ENCODE measurements around the gene INHA. TPM values are rescaled to one million over a fixed set of nuclear protein-coding genes. Genes with fewer than 3 reads are reported as not detected.

The INHA gene
- total and polyA plus RNA-seq, 2 donors, result 0.49 TPM; not detected in 1

DNA sequence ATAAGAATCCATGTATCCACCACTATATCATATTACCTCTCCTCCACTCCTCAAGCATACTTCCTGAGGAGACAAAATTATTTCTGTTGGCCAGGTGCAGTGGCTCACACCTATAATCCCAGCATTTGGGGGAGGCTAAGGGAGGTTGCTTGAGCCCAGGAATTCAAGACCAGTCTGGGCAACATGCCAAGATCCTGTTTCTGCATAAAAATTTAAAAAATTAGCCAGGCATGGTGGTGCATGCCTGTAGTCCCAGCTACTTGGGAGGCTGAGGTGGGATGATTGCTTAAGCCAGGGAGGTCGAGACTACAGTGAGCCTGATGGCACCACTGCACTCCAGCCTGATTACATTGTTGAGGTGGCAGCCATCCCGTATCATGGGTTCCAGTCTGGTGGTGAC, 9.2 kb downstream of the INHA start:
- Histone ChIP-seq H3K36me3 (ENCODE audit: insufficient read depth) (no peaks in the 10 kb centered on the region), H3K4me3 (ENCODE audit: low read depth, low read length) (no peak overlapping the region), H3K27ac (ENCODE audit: low read depth) (no peak overlapping the region), H3K4me1 (ENCODE audit: insufficient read depth) (no peaks in the 10 kb centered on the region)
- WGBS, result 76% methylated on average over 2 of the region's 2 CpGs
- DNase-seq (ENCODE audit: extremely low spot score), result no peak

DNA sequence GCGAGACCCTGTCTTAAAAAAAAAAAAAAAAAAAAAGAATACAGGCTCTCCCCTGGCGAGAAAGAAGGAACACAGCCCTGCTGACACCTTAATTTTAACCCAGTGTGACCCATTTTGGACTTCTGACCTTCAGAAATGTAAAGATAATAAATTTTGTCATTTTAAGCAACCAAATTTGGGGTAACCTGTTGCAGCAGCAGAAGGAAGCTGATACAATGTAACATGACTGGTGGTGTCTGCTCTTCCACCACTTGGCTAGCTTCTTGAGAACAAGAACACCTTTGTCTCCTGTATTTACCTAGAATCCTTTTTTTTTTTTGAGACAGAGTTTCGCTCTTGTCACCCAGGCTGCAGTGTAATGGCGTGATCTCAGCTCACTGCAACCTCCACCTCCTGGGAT, 19.0 kb downstream of the INHA start:
- DNase-seq (ENCODE audit: extremely low spot score), result no peak
- Histone ChIP-seq H3K4me3 (ENCODE audit: low read depth, low read length) (no peak overlapping the region), H3K4me1 (ENCODE audit: insufficient read depth) (no peaks in the 10 kb centered on the region), H3K36me3 (ENCODE audit: insufficient read depth) (no peaks in the 10 kb centered on the region), H3K27ac (ENCODE audit: low read depth) (no peak overlapping the region)
- WGBS, result 96% methylated on average over 4 of the region's 4 CpGs

DNA sequence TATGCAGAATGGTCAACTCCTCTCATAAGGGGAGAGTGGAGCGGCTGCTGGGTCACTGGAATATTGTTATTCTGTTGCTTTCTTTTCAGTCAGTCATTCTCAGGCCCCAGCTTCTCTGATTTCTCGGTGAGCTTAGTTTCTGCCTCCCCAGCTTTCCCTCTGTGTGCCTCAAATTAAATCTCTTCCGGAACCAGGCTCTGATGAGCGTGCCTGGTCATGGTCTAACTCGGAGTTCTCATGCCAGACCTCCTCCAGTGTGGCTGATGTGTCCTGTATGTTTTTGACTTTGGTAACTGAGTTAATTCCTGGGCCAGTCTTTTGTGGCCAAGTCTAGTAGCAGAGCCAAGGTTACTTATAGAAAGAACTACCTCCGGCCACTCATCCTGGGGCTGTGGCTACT, 20.6 kb downstream of the INHA start:
- DNase-seq (ENCODE audit: extremely low spot score), result no peak
- H3K4me1 ChIP-seq (ENCODE audit: insufficient read depth), result no peaks in the 10 kb centered on the region
- H3K27ac ChIP-seq (ENCODE audit: low read depth), result no peak overlapping the region
- H3K36me3 ChIP-seq (ENCODE audit: insufficient read depth), result no peaks in the 10 kb centered on the region
- no peak overlapping the region for H3K4me3 ChIP-seq (ENCODE audit: low read depth, low read length)
- WGBS, result 55% methylated on average over 6 of the region's 6 CpGs

DNA sequence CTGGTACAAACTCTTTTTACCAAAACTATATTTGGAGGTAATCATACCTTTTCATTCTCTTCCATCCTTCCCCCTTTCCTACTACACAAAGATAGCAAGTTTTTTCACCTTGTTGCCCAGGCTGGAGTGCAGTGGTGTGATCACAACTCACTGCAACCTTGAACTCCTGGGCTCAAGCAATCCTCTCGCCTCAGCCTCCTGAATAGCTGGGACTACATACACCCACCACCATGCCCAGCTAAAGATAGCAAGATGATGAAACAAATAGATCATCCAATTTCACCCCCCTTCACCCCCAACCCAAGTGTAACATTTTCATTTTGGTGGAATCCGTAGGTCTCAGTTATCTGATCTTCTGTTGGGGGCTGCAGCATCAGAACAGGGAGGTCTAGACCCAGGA, 21.0 kb downstream of the INHA start:
- Histone ChIP-seq H3K4me1 (ENCODE audit: insufficient read depth) (no peaks in the 10 kb centered on the region), H3K36me3 (ENCODE audit: insufficient read depth) (no peaks in the 10 kb centered on the region), H3K4me3 (ENCODE audit: low read depth, low read length) (no peak overlapping the region), H3K27ac (ENCODE audit: low read depth) (no peak overlapping the region)
- 87% methylated on average over 2 of the region's 2 CpGs for WGBS
- no peak for DNase-seq (ENCODE audit: extremely low spot score)

DNA sequence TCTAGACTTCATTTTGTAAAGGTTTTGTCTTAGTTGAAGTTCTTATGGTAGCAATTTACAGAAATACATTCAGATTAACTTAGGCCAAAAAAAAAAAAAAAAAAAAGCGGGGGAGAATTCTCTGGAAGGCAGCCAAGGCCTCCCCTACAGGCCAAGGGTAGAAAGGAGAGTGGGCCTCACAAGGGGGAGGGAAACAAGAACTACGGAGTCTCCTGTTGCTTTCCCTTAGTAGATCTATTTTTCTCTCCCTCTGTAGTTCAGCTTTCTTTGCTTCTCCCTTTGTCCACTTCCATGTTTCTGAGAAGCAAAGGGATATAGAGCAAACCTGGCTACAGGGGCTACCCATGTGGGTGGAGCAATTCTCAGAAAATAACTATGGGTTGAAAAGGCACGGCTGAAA, 23.1 kb downstream of the INHA start:
- no peak for DNase-seq (ENCODE audit: extremely low spot score)
- H3K36me3 ChIP-seq (ENCODE audit: insufficient read depth), result no peaks in the 10 kb centered on the region
- no peak overlapping the region for H3K4me3 ChIP-seq (ENCODE audit: low read depth, low read length)
- H3K4me1 ChIP-seq (ENCODE audit: insufficient read depth), result no peaks in the 10 kb centered on the region
- no peak overlapping the region for H3K27ac ChIP-seq (ENCODE audit: low read depth)
- 32% methylated on average over 3 of the region's 3 CpGs for WGBS

DNA sequence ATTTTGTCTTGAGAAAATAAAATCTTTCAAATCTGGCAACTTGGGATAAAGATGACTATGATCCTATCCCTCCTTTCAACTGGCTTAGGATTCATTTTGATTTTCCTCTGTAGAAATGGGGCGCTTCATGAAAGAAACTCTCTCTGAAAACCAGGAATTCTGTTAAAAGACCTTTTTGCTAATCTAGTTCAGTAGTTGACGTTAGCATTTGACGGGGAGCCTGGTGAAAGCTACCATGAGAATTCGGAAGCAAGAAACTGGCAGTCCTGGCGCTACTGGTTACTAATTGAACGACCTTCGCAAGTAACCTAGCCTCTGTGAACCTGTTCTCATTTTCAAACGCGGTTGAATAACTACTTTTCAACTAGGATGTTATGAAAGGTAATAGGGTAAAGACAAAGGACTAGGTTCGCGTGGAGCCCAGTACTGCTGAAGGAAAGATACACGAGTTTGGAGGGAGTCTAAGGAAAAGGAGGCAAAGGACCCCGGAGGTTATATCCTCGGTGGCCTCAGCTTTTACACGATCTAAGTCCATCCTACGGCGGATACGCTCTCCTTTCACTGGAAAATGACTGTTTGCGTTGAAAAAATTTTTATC, 24.9 kb downstream of the INHA start:
- no peaks in the 10 kb centered on the region for H3K36me3 ChIP-seq (ENCODE audit: insufficient read depth)
- peak overlapping the region; percentile 52 for H3K4me3 ChIP-seq (ENCODE audit: low read depth, low read length)
- 8% methylated on average over 19 of the region's 19 CpGs for WGBS
- DNase-seq (ENCODE audit: extremely low spot score), result no peak
- H3K27ac ChIP-seq (ENCODE audit: low read depth), result peak overlapping the region; percentile 73
- no peaks in the 10 kb centered on the region for H3K4me1 ChIP-seq (ENCODE audit: insufficient read depth)

DNA sequence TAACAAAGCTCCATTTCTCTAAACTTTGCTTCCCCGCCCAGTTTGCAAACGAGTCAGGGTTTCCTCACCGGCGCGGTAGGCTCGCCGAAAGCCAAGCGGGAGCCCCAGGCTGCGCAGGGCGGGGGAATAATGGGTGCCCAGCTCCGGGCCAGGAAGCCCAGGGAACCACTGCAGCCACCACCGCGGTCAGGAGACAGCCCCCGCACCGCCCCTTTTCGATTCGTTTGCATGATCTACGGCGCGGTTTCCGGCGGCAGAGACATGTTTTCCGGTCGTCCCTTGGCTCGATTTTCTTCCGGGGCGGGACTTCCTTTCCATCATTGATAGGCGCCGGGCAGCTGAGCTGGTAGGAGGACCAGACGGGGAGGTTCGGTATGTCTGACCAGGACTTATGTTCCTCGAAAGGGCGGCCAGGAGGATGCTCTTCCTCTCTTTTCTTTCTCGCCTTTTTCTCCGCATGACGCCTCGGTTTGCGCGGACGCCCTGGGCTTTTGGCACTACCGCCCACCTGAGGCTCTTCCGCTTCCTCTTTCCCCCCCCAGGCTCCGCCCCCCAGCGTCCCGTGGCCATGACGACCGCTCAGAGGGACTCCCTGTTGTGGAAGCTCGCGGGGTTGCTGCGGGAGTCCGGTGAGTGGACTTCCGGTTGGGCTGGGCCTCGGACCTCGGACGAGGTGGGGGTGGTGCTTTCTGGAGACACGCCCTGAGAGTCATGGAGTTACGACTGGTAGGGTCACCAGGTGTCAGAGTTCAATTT, 25.6 kb downstream of the INHA start, which contains the start of gene STK11IP:
Gene STK11IP, plus strand, starts transcription at position 306 of the 756 bp plus-strand sequence. Its CDS starts 263 bp downstream, at position 569.
- peak; percentile 95 for DNase-seq (ENCODE audit: extremely low spot score)
- Histone ChIP-seq H3K27ac (ENCODE audit: low read depth) (peak within 1 kb of the TSS; percentile 73), H3K4me3 (ENCODE audit: low read depth, low read length) (peak within 1 kb of the TSS; percentile 52), H3K4me1 (ENCODE audit: insufficient read depth) (no peaks in the 10 kb centered on the region), H3K36me3 (ENCODE audit: insufficient read depth) (no peaks in the 10 kb centered on the region)
- WGBS, result under 1% methylated on average over 57 of the region's 57 CpGs

DNA sequence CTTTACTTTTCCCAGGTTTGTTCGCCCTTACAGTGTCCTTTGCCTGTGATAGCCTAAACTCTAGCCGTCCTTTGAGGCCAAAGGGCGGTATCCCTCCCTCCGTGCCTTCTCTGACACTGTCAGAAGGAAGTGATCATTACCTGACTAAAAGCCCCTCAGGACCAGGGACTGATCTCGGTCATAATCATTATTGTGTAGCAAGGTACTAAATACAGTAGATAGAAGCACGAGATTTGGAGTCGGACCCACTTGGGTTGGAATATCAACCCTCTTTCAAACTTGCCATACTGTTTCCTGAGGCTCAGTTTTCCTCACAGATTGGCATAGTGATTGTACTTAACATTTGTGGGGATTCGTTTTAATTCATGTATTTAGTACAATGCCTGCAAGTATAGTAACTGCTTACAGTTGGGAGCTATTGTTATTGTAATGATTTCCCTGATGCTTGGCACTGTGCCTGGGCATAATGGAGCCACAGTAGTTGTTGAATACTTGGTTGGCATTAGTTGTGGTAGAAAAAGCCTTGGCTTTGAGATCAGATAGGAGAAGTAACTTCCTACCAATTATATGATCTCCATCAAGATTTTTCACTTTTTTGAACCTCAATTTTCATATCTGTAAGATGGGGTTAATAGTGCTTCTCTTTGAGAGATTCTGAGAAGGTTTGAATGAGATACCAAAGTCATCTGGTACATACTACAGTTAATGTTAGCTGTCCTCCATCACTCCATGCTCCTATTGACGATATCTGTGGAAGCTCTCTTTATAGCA, 26.4 kb downstream of the INHA start:
- DNase-seq (ENCODE audit: extremely low spot score), result no peak
- Histone ChIP-seq H3K4me3 (ENCODE audit: low read depth, low read length) (peak overlapping the region; percentile 52), H3K4me1 (ENCODE audit: insufficient read depth) (no peaks in the 10 kb centered on the region), H3K27ac (ENCODE audit: low read depth) (peak overlapping the region; percentile 59), H3K36me3 (ENCODE audit: insufficient read depth) (no peaks in the 10 kb centered on the region)
- WGBS, result 28% methylated on average over 9 of the region's 9 CpGs

DNA sequence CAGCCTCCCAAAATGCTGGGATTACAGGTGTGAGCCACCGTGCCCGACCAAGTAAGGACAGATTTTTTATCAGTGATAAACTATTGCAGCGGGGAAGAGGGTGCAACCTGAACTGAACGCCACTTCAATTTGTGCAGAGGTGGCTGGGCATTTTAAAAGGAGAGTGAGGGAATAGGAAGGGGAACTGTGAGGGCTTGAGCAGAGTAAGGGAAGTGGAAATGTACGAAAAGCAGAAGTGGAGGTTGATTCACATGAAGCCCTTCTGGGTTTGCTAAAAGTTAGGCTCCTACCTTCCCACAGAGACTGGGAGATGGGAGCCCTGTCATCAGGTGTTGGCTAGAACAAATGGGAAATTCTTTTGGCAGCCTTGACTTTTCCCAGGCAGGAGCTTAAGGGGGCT, 31.7 kb downstream of the INHA start:
- Histone ChIP-seq H3K36me3 (ENCODE audit: insufficient read depth) (peaks cover 6% of the 10 kb centered on the region), H3K4me1 (ENCODE audit: insufficient read depth) (no peaks in the 10 kb centered on the region), H3K27ac (ENCODE audit: low read depth) (no peak overlapping the region), H3K4me3 (ENCODE audit: low read depth, low read length) (no peak overlapping the region)
- DNase-seq (ENCODE audit: extremely low spot score), result no peak
- 88% methylated on average over 5 of the region's 5 CpGs for WGBS

DNA sequence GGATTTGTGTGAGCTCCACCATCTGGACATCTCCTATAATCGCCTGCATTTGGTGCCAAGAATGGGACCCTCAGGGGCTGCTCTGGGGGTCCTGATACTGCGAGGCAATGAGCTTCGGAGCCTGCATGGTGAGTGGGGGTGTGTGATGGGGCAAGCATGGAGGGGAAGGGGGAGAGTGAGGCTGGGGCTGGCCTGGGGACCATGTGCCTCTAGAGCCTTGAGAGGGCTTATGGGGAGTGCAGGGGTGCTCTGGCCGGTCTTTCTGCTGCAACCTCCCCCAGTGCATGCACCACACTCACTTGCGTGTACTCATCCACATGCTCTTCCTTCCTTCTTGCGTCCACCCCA, 33.5 kb downstream of the INHA start:
- Histone ChIP-seq H3K27ac (ENCODE audit: low read depth) (no peak overlapping the region), H3K4me3 (ENCODE audit: low read depth, low read length) (no peak overlapping the region), H3K36me3 (ENCODE audit: insufficient read depth) (peaks cover 6% of the 10 kb centered on the region), H3K4me1 (ENCODE audit: insufficient read depth) (no peaks in the 10 kb centered on the region)
- 90% methylated on average over 6 of the region's 6 CpGs for WGBS
- DNase-seq (ENCODE audit: extremely low spot score), result no peak

DNA sequence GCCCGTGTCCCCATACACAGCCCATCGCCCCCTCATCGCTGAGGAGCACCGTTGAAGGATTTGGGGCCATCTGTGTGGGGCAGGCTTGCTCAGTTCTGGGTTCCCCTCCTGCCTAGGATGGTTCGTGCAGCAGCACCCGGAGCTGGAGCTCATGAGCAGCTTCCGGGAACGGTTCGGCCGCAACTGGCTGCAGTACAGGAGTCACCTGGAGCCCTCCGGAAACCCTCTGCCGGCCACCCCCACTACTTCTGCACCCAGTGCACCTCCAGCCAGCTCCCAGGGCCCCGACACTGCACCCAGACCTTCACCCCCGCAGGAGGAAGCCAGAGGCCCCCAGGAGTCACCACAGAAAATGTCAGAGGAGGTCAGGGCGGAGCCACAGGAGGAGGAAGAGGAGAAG, 35.8 kb downstream of the INHA start:
- Histone ChIP-seq H3K36me3 (ENCODE audit: insufficient read depth) (peaks cover 6% of the 10 kb centered on the region), H3K4me3 (ENCODE audit: low read depth, low read length) (no peak overlapping the region), H3K27ac (ENCODE audit: low read depth) (no peak overlapping the region), H3K4me1 (ENCODE audit: insufficient read depth) (no peaks in the 10 kb centered on the region)
- no peak for DNase-seq (ENCODE audit: extremely low spot score)
- WGBS, result 92% methylated on average over 15 of the region's 15 CpGs

DNA sequence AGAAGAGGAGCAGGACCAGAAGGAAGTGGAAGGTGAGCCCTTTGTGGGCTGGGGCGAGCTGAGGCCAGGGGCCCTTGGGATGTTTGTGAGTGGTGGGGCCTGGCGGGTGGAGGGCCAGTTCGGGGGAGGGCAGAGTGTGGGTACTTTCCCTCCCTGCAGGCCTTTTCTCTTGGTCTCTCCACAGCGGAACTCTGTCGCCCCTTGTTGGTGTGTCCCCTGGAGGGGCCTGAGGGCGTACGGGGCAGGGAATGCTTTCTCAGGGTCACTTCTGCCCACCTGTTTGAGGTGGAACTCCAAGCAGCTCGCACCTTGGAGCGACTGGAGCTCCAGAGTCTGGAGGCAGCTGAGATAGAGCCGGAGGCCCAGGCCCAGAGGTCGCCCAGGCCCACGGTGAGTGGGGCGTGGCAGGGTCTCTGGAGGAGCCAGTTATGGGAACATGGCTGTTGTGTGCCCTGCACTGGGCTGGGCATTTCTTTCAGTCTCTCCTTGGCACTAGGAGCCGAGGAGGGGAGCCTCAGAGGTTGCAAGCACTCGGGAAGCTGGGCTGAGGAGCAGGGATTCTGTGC, 36.4 kb downstream of the INHA start:
- Histone ChIP-seq H3K27ac (ENCODE audit: low read depth) (no peak overlapping the region), H3K4me3 (ENCODE audit: low read depth, low read length) (no peak overlapping the region), H3K36me3 (ENCODE audit: insufficient read depth) (peaks cover 6% of the 10 kb centered on the region)

DNA sequence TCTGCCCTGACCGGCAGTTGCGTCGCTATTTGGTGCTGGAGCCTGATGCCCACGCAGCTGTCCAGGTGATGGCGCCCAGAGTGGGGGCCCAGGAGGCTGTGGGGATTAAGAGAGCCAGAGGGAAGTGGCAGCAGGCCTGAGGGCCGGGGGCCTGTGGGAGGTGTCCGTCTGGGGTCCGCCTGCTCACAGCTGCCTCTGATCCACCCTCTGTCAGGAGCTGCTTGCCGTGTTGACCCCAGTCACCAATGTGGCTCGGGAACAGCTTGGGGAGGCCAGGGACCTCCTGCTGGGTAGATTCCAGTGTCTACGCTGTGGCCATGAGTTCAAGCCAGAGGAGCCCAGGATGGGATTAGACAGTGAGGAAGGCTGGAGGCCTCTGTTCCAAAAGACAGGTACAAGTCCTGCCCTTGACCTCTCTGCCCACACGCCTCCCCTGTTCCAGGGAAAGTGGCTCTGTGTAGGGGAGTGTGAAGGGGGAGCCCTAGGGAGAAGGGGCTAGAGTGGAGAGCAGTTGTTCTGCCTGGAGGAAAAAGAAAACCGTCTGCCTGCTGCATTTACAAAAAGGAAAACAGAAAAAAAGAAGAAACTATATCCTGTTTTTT, 37.1 kb downstream of the INHA start:
- no peak overlapping the region for H3K4me3 ChIP-seq (ENCODE audit: low read depth, low read length)
- H3K4me1 ChIP-seq (ENCODE audit: insufficient read depth), result no peaks in the 10 kb centered on the region
- H3K27ac ChIP-seq (ENCODE audit: low read depth), result no peak overlapping the region
- peaks cover 6% of the 10 kb centered on the region for H3K36me3 ChIP-seq (ENCODE audit: insufficient read depth)
- WGBS, result 80% methylated on average over 13 of the region's 13 CpGs
- DNase-seq (ENCODE audit: extremely low spot score), result no peak

More for the DNA sequence above, 36.4 kb downstream of the INHA start:
- 94% methylated on average over 15 of the region's 15 CpGs for WGBS
- DNase-seq (ENCODE audit: extremely low spot score), result no peak
- no peaks in the 10 kb centered on the region for H3K4me1 ChIP-seq (ENCODE audit: insufficient read depth)

Measured in urinary bladder (tissue), 4 donors.